Stimulated activated CD4-positive, alpha-beta T cell treated with anti-CD3 and anti-CD28 coated beads, Interleukin-4, amount 100 ng/mL, for 48 hours (primary cell): ENCODE results near the gene SLC15A2.
"Not testable (repeated sequence)": the region's sequence is repeated elsewhere in the genome, so short reads cannot be mapped to it uniquely, and the experiment has no call there.

Source experiments
- DNase-seq, 2 donors: peaks; one replicate each; pipeline ENCODE4 v3.0.0-alpha.2; 2020; ENCODE audit warnings: low read depth in 2 of 2

Gene SLC15A2

GRCh38 chr3:121918779-121919483 is 24.7 kb downstream of the SLC15A2 start:
- DNase-seq = no peak

- DNase-seq = no peak
Observed at GRCh38 chr3:121924734-121925133, 30.5 kb downstream of the SLC15A2 start.

GRCh38 chr3:121926380-121926779 is 32.2 kb downstream of the SLC15A2 start:
- DNase-seq = no peak

- not testable (repeated sequence) for DNase-seq
Observed at GRCh38 chr3:121938141-121938855, 44.1 kb downstream of the SLC15A2 start.

- DNase-seq = no peak
Observed at GRCh38 chr3:121941592-121941991, 47.4 kb downstream of the SLC15A2 start.

- no peak for DNase-seq
Observed at GRCh38 chr3:121942116-121942786, 48.0 kb downstream of the SLC15A2 start.

GRCh38 chr3:121943431-121943830 is 49.2 kb downstream of the SLC15A2 start:
- no peak for DNase-seq

GRCh38 chr3:121948641-121949040 is 54.4 kb downstream of the SLC15A2 start:
- DNase-seq = no peak

GRCh38 chr3:121951291-121951919 is 57.2 kb downstream of the SLC15A2 start:
- no peak for DNase-seq

GRCh38 chr3:121956363-121956762 is 62.2 kb downstream of the SLC15A2 start:
- DNase-seq = no peak

GRCh38 chr3:121957674-121958415 is 63.6 kb downstream of the SLC15A2 start:
- DNase-seq = no peak

- DNase-seq = no peak
Observed at GRCh38 chr3:121958801-121959200, 64.6 kb downstream of the SLC15A2 start.

- DNase-seq = no peak
Observed at GRCh38 chr3:121961283-121961682, 67.1 kb downstream of the SLC15A2 start.

GRCh38 chr3:121962443-121962842 is 68.2 kb downstream of the SLC15A2 start:
- no peak for DNase-seq

- no peak for DNase-seq
Observed at GRCh38 chr3:121963608-121964007, 69.4 kb downstream of the SLC15A2 start.

- DNase-seq = no peak
Observed at GRCh38 chr3:121969631-121970030, 75.4 kb downstream of the SLC15A2 start.

- no peak for DNase-seq
Observed at GRCh38 chr3:121970047-121970446, 75.8 kb downstream of the SLC15A2 start.

GRCh38 chr3:121974601-121975111 is 80.5 kb downstream of the SLC15A2 start:
- DNase-seq = no peak

GRCh38 chr3:121975702-121976302 is 81.6 kb downstream of the SLC15A2 start:
- DNase-seq = no peak

GRCh38 chr3:121976727-121977126 is 82.5 kb downstream of the SLC15A2 start:
- DNase-seq = no peak

- no peak for DNase-seq
Observed at GRCh38 chr3:121979246-121979645, 85.0 kb downstream of the SLC15A2 start.
